Measurements from ENCODE around the gene ZNF264. TPM values are rescaled to one million over a fixed set of nuclear protein-coding genes. Genes with fewer than 3 reads are reported as not detected.
A peak's percentile ranks its signal among the peaks of the same experiment; 100 is the strongest.
"Not testable (repeated sequence)": the region's sequence is repeated elsewhere in the genome, so short reads cannot be mapped to it uniquely, and the experiment has no call there.

Gene ZNF264
- total RNA-seq (2014; rRNA removed; shearing (Covaris generic)) = 12.3 and 23.2 TPM in 2 replicates

- DNase-seq (ENCODE audit: low spot score) = peak; percentile 93
- in situ Hi-C loops (cut with HindIII; ENCODE audit: low sequenced_read_pairs) = no loop called here
Measured at GRCh38 chr19:57191141-57192076, at the start of gene ZNF264. TSS of gene ZNF264 (plus strand) at chr19:57191500. CDS start at chr19:57191914, 414 bp downstream.

- in situ Hi-C loops (cut with HindIII; ENCODE audit: low sequenced_read_pairs) = no loop called here
- DNase-seq (ENCODE audit: low spot score) = no peak
Measured at GRCh38 chr19:57141699-57142098, 49.6 kb upstream of the ZNF264 start.

- in situ Hi-C loops (cut with HindIII; ENCODE audit: low sequenced_read_pairs) = no loop called here
- no peak for DNase-seq (ENCODE audit: low spot score)
Measured at GRCh38 chr19:57152921-57153320, 38.4 kb upstream of the ZNF264 start.

GRCh38 chr19:57161985-57162539 lies 29.2 kb upstream of the ZNF264 start:
- in situ Hi-C loops (cut with HindIII; ENCODE audit: low sequenced_read_pairs) = no loop called here

GRCh38 chr19:57165846-57166245 lies 25.5 kb upstream of the ZNF264 start:
- in situ Hi-C loops (cut with HindIII; ENCODE audit: low sequenced_read_pairs) = no loop called here
- no peak for DNase-seq (ENCODE audit: low spot score)

More at GRCh38 chr19:57161985-57162539, 29.2 kb upstream of the ZNF264 start:
- no peak for DNase-seq (ENCODE audit: low spot score)

- in situ Hi-C loops (cut with HindIII; ENCODE audit: low sequenced_read_pairs) = no loop called here
Measured at GRCh38 chr19:57167385-57167784, 23.9 kb upstream of the ZNF264 start, which contains the start of gene DUXA. TSS of gene DUXA (minus strand) at chr19:57167485. CDS start at chr19:57167443, 42 bp downstream.

GRCh38 chr19:57171551-57172081 lies 19.7 kb upstream of the ZNF264 start:
- peak; percentile 61 for DNase-seq (ENCODE audit: low spot score)
- in situ Hi-C loops (cut with HindIII; ENCODE audit: low sequenced_read_pairs) = no loop called here

More at GRCh38 chr19:57167385-57167784, 23.9 kb upstream of the ZNF264 start, which contains the start of gene DUXA:
- no peak for DNase-seq (ENCODE audit: low spot score)

GRCh38 chr19:57190301-57190700 lies 999 bp upstream of the ZNF264 start:
- no peak for DNase-seq (ENCODE audit: low spot score)
- in situ Hi-C loops (cut with HindIII; ENCODE audit: low sequenced_read_pairs) = no loop called here

GRCh38 chr19:57192077-57192420 lies 749 bp downstream of the ZNF264 start:
- in situ Hi-C loops (cut with HindIII; ENCODE audit: low sequenced_read_pairs) = no loop called here

GRCh38 chr19:57192993-57193392 lies 1.7 kb downstream of the ZNF264 start:
- DNase-seq (ENCODE audit: low spot score) = no peak
- in situ Hi-C loops (cut with HindIII; ENCODE audit: low sequenced_read_pairs) = no loop called here

More at GRCh38 chr19:57192077-57192420, 749 bp downstream of the ZNF264 start:
- DNase-seq (ENCODE audit: low spot score) = no peak

- in situ Hi-C loops (cut with HindIII; ENCODE audit: low sequenced_read_pairs); DNase-seq (ENCODE audit: low spot score): not testable (repeated sequence)
Measured at GRCh38 chr19:57197874-57198273, 6.6 kb downstream of the ZNF264 start.

GRCh38 chr19:57202160-57202559 lies 10.9 kb downstream of the ZNF264 start:
- in situ Hi-C loops (cut with HindIII; ENCODE audit: low sequenced_read_pairs) = no loop called here
- DNase-seq (ENCODE audit: low spot score) = no peak

GRCh38 chr19:57210381-57210780 lies 19.1 kb downstream of the ZNF264 start:
- peak; percentile 97 for DNase-seq (ENCODE audit: low spot score)
- in situ Hi-C loops (cut with HindIII; ENCODE audit: low sequenced_read_pairs) = no loop called here

- in situ Hi-C loops (cut with HindIII; ENCODE audit: low sequenced_read_pairs) = no loop called here
- no peak for DNase-seq (ENCODE audit: low spot score)
Measured at GRCh38 chr19:57212109-57212508, 20.8 kb downstream of the ZNF264 start.

GRCh38 chr19:57227502-57227901 lies 36.2 kb downstream of the ZNF264 start:
- in situ Hi-C loops (cut with HindIII; ENCODE audit: low sequenced_read_pairs) = no loop called here
- DNase-seq (ENCODE audit: low spot score) = no peak

- DNase-seq (ENCODE audit: low spot score) = no peak
- in situ Hi-C loops (cut with HindIII; ENCODE audit: low sequenced_read_pairs) = no loop called here
Measured at GRCh38 chr19:57231686-57232085, 40.4 kb downstream of the ZNF264 start.

- DNase-seq (ENCODE audit: low spot score) = no peak
- in situ Hi-C loops (cut with HindIII; ENCODE audit: low sequenced_read_pairs) = no loop called here
Measured at GRCh38 chr19:57233207-57233606, 41.9 kb downstream of the ZNF264 start.

- in situ Hi-C loops (cut with HindIII; ENCODE audit: low sequenced_read_pairs) = no loop called here
- DNase-seq (ENCODE audit: low spot score) = no peak
Measured at GRCh38 chr19:57239982-57240310, 48.6 kb downstream of the ZNF264 start.

GRCh38 chr19:57240311-57241090 lies 49.2 kb downstream of the ZNF264 start, which contains the start of gene ZNF805:
TSS of gene ZNF805 (plus strand) at chr19:57240632. CDS start at chr19:57240892, 260 bp downstream.
- peak; percentile 97 for DNase-seq (ENCODE audit: low spot score)
- in situ Hi-C loops (cut with HindIII; ENCODE audit: low sequenced_read_pairs) = no loop called here

Data from G401 (cell line).